Measurements from ENCODE around the gene STX7.

STX7 gene

DNA sequence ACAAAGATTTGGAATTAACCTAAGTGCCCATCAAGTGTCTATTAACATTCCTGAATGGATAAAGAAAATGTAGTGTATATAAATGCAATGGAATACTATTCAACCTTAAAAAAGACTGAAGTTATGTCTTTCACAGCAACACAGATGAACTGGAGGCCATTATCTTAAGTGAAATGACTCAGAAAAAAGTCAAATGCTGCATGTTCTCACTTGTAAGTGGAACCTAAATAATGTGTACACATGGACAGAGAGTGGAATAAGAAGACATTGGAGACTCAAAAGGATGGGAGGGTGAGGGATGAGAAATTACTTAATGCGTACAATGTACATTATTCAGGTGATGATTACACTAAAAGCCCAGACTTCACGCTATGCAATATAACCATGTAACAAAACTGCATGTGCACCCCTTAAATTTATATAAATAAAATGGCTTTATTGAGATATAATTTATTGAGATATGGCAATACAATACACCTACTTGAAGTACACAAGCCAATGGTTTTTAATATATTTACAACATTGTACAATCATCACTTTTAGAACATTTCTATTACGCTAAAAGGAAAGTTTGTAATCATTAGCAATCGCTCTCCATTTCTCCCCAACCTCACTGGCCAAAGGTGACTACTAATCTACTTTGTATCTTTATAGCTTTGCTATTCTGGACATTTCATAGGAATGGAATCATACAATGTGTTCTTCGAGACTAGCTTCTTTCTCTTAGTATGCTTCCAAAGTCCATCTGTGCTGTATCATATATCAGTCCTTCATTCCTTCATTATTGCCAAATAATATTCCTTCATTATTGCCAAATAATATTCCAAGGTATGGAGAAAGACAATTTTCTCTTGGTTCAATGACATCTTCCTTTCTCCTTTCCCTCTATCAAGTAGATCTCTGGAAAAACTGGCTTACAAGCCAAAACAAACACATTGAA lies 5.8 kb downstream of the STX7 start:
- DNase-seq, result no peak

DNA sequence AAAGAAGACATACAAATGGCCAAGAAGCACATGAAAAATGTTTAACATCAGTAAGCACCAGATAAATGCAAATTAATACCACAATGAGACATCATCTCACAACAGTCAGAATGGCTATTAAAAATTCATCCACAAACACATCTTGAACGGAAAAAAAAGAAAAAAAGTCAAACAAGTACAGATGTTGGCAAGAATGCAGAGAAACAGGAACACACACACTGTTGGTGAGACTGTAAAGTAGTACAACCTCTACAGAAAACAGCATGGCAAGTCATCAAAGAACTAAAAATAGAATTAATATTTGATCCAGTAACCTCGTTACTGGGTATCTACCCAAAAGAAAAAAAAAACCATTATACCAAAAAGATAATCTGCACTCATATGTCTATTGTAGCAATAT lies 6.5 kb downstream of the STX7 start:
- DNase-seq, result no peak

DNA sequence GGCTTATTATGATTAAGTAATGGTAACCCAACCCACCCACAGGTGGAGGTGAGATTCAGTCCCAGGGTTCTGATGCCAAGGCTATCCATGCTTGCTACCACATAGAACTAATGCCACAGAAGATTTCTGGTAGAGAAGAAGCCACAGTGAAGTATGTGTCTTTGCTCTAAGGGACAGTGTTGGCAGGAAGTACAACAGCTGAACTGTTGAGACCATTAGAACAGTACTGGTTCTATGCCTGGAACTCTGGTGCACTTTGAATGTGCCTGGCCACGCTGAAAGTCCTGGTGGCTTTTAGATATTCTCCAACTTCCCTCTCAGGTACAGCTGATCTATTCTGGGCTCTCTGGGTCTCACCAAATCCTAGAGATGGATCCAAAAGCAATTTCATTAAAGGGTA lies 7.8 kb downstream of the STX7 start:
- DNase-seq, result no peak

DNA sequence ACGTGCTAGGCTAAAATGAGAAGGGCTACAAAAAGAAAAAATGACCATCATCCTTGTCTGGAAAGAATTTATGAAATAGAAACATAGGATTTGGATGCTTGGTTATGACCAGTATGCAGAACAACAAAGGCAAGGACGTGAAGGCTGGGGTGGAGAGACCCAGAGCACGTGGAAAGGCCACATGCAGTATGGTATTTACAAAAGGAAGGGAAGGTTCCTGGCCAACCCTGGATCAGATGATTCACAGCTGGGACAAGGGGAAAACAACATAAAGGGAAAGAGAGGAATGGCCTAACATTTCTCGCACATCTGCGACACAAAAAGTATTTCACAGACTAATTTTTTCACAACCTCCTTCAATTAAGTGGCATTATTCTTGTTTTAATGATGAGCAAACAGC lies 8.2 kb downstream of the STX7 start:
- no peak for DNase-seq

DNA sequence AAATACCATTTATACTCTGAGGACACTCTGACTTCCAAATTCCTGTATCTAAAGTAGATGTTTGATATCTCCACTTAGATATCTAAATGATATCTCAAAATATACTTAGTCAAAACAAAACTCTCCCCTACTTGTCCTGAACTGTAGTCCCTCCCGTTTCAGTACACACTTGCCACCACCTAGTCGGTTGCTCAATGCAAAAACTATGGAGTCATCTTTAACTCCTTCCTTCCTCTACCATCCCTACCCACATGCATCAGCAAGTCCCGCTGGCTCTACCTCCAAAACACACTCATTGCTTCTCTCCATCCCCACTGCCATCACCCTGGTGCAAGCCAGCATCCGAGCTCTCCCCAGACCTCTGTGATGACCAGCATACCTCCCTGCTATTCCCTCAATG lies 13.2 kb downstream of the STX7 start:
- no peak for DNase-seq

DNA sequence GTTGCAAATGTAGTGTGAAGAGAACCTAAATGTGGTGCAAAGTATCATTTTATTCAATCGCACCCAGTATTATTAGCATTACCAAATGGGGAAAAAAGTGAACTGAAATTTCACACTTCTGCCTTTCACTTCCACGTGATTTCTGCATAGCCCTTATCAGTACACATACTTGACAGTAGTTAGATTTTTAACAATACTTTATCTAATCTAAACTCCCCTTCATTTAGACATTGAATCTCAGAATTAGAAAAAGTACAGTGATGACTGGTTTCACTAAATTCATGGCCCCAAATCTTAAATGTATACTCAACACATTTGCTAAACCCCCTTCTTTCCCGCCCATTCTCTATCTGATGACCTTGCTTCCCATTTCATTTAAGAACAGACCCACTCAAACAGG lies 14.3 kb downstream of the STX7 start:
- no peak for DNase-seq

DNA sequence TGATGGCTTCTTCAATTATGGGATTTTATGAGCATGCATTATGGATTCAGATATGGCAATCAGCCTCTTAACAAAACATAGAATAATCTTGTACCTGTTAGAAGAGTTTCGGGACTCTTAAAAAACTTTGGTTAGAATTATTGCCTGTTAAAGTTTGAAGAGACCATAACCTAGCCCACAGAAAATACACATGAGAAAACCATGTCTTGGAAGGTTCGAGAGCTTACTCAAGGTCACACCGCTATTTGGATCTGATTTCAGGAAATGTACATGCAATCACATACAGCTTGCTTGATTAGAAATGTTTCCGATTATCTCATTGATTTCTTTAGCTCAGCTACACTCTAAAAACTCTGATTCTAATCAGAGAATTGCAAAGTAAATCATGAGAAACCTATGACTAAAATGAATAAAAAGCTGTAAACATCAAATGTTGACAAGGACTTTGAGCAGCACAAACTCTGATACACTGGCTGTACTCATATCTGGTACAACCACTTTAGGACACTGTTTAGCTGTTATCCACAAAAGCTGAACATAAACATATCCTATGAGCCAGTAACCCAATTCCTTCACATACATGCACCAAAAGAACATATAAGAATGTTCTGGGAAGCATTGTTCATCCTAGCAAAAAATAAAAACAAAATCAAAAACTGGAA lies 16.3 kb downstream of the STX7 start:
- no peak for DNase-seq

DNA sequence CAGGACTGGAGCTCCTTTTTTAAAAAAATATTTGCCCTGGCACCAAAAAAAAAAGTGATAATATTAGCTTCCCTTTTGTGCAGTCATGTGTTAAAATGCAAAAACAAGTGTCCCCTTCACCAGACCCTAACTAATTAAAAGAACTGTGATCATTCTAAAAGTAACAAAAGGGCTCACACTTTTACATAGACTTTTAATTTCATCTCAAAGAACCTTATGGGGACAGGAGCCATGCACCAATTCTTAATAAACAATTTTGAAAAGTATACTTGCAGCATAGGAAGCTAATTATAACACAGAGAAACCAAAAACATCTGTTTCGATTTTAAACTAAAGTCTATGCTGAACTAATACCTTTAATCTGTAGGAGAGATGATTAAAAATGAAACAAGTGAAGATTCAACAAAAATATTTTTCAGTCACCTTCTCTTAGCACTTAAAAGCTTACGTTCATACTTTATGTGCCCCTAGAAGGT lies 17.3 kb downstream of the STX7 start:
- DNase-seq, result no peak

DNA sequence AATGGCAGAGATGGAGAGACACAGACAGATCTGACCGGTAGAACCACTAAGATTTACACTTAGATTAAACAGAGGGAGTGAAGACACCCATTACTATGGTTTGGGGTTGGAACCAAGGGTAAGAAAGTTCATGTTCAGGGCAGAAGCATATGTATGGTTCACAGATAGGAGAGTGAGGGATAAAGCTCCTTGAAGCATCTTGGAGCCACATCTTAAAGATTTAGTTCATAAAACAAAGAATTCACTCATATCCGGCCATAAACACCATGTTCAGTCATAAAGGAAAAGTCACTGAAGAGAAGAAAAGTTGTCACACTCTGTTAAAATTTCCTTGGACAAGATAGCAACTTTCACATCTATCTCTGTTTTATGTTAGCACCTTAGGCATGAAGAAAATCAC lies 18.0 kb downstream of the STX7 start:
- DNase-seq, result no peak

DNA sequence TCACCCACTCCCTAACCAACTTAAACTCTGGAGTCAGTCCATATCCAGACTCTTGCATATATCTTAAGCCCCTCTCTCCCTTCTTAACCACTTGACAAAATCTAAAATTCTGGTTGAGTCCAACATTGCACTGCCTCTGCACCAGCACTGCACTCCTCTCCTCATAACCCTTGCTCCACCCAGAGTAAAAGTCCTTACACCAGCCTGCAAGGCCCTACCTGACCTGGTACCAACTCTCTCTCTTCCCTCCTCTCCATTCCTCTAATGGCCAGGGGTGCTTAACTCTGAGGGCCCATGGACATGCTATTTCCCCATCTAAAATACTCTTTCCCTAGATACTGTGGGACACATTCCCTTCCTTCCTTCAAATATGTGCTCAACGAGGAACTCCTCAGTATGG lies 21.0 kb downstream of the STX7 start:
- no peak for DNase-seq

DNA sequence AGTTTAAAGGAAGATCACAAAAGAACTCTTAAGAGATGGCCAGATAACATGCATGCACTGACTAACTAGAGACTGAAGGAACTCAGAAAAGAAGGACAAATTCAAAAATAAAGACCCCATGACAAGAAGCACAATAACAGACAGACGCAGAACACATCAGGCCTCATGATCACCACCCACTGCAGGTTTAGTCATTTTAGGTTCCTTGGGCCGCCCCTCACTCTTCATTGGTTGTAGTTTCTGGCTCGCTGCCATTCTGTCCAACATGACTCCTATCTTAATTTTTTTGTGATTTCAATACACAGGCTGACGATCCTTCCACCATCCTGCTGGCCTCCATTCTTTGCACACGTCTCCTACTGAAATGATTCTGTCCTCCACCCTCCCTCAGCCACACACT lies 21.6 kb downstream of the STX7 start:
- DNase-seq, result no peak

DNA sequence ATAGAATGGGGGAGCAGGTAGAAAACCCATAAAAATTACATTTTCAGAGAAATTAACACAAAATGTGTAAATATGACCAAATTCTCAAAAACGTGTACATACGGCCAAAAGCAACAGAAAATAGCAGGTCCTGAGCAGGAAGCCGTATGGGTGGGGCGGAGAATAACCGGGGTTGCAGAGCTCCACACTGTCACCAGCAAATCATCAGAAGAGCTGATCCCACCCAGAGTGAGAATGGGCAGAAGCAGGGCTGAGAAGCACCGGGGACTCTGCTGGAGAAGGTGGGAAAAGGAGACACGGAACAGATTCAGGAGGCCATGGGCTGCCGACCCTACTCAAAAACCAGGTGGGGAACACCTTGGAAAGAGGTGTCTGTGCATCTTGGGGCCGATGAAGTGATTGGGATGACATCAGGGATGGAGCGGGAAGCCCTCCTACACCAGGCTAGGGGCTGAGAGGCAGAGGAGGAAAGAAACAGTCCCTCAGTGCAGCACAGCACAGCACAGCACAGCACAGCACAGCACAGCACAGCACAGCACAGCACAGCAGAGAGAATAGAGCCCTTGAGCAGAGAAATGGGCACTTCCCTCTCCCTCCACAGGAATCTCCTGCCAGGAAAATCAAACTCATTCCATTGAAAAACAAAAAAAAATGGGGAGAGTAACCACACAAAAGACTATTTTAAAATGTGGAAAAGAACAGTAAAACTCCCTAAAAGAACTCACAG lies 22.3 kb downstream of the STX7 start:
- DNase-seq, result no peak

DNA sequence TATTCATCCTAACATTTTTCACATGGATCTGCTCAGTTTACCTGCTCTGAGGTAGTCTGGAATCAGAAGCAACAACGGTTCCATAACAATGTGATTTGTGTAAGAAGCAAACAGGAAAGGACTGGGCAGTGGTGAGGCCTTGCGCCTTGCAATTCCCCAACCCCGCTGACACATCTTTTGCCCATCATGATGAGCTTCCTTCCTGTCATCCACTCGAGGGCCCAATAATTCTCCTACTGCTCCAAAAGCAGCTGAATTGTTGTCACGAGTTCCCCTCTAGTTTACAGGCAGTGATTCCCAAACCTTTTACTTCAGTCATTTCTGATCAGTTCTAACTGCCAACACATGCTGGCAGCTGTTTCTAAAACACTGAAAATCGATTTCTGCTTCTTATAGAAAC lies 22.9 kb downstream of the STX7 start:
- DNase-seq, result no peak

DNA sequence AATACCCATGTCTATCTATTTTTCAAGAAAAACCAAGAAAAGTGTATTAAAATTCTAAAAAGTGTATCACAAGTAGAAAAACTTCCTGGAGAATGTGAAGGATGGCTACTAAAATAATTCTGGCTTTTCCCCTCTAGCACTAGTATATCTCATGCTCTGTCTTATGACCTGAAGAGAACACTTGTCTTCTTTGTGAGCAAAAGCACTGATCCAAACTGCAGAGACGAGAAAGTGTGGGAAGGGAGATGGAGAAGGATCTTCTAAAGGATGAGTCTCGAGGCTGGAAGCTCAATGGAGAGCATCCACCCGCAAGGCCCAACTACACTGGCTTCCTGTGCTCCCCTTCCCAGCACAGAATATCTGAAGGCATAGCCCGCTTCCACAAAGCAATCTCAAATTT lies 23.5 kb downstream of the STX7 start:
- DNase-seq, result no peak

DNA sequence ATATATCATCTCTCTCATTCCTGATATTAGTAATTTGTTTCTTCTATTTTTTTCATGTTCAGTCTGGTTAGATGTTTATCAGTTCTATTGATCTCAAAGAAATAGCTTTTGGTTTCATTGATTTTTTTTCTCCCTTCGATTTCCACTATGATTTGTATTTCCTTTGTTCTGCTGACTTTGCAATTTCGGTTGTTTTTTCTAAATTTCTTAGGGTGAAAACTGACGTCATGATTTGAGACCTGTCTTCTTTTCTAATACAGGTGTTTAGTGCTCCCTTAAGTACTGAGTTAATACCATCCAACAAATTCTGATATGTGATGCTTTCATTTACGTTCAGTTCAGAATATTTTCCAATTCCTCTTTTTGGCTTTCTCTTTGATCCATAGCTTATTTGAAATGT lies 25.2 kb downstream of the STX7 start:
- DNase-seq, result no peak

DNA sequence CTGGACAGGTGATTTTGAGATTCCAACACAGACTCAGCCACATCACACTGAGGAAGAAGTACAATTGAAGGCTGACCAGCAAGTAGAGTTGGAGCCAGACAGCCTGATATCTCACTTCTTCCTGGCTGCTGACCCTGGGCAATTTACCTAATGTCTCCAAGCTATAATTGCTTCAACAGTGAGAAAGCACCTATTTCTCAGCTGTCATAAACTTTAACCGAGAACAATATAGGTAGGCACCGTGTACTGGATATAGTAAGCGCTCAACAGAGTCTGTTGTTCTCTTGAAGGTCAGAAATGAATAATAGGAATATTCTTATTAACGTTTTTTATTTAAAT lies 28.3 kb downstream of the STX7 start:
- DNase-seq, result no peak

DNA sequence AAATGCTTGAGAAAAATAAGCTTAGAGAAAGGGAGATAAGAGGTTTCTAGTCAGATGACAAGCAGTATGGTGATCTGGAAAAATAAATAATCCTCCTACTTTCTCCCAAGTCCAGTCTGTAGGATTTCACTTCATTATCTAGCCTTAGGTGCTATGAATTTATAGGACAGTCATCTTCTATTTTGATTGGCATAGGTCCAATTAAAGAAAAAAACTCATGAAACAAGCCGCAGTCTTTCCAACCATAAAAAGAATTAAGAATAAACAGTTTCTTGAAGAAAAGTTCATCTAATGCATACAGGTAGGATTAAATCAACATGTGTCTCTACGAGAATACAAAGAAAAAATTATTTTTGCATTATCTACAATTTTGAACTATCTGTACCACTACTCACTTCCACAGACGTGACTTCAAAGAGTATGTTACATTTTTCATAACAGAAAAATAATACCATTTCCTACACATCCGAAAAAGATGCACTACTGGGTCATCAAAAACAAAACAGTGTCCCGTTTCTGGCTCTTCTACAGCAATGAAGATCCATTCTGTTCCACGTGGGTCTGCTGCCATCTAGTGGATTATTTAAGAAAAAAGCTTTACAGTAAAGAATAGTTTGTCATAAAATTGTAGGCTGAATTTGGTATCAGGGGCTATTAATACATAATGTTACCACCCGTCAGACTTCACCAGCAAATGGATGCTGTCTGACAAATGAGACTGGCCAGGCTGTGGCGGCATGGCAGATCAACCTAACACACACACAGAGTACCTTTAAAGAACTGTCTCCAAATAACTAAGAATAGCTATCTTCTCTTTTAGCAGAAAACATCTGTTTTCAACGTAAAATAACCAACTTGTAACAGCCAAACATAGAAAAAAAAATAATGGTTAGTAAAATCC lies 28.9 kb downstream of the STX7 start:
- no peak for DNase-seq

DNA sequence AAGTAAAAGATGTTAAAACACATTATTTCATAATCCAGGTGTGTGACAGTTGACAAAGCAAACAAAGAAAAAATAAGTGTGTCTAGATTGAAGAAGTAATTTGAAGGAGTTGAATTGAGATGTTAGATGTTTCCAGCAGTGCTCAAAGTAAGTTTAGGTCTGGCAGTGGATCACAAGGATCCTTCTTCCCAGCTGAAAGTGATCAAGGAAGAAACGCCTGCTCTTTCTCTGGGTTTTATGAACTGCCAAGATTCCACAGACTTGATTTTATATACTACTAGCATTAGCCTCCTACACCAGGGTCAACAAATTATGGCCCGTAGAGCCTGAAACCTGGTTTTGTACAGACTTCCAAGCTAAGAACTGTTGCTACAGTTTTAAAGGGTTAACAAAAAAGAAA lies 30.3 kb downstream of the STX7 start:
- DNase-seq, result no peak

DNA sequence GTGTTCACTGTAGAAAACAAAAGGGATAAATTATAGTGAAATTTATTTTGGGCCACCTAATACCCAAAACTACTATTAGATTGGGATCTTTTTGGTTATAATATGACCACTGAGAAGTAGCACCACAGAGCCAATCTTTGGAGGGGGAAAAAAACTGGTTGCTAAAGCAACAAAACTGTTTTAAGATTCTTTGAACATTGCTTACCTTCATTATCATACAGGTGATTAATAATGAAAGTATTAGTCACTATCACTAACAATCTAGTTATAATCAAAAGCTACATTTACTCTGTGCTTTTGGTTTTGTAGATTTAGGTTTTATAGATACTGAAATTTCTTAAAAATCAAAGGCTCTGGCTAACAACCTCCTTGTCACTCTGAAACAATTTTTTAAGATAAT lies 31.7 kb downstream of the STX7 start:
- DNase-seq, result no peak

DNA sequence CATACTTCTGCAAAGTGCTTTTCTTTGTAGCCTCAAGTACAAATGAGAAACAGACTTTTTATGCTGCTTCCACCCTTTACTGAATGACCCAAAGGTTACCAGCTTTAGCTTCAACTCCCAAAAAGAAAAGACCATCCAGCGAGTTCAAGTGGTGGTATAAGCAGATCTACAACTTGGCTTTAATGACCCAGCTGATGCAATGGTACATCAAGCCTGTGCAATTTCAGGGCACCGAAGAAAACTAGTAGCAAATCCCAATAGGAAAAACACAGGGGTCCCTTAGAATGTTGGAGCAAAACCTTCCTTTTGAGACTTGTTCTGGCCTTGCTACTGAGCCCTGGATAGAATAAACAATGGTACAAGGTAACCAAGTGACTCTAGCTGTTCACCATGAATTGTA lies 33.8 kb downstream of the STX7 start:
- no peak for DNase-seq

DNA sequence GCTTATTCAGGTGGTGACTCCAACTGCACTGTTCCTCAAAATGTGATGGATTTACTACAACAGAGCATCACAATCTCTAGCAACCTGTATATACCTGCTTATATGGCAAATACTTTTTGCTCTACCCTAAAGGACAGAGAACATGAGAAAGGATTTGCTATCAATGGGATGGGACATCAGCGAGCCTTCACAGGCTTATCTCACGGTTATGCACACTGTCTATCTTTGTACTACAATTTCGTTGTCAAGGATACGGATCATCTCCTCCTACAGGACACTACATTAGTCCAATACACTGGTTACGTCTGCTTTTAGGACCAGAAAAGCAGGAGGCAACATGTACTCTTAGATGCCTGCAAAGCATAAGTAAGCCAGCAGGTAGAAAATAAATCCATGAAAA lies 34.2 kb downstream of the STX7 start:
- DNase-seq, result no peak

DNA sequence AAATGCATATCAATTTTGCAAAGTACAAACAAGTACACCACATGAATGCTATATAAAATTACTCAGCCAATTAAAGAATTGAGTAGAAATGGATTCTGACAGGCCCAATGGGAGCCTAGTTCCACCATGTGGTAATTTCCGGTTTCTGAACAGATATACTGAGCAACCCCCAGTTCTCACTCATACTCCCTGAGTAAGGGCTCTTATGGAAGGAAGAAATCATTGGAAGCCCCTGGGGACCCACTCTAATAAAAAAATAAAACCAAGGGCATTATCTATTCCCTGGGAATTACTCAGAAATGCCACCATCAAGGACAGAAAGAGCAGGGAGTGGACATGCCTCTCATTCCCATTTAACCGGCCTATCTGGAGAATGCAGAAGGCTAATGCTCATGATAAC lies 34.6 kb downstream of the STX7 start:
- no peak for DNase-seq

DNA sequence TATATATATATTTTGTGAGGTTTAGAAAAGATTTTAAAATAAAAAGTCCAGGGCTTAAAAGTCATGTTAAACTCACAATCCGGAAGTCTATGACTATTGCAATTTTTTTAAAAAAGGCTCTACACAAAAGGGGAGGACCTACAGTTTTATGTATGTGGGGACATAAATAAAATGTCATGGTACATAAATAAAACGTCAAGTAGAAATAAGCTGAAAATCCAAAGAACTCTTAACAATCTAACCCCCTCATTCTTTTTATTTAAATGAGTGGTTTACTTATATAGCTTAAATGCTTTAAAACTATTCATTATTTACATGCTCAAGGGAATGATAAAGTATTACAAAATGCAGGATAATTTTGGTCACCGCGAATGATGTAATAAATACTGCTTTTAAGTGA lies 36.2 kb downstream of the STX7 start:
- DNase-seq, result no peak
